K562 (cell line): ENCODE results near the gene GZF1. TPM values are rescaled to one million over a fixed set of nuclear protein-coding genes. Genes with fewer than 3 reads are reported as not detected.

Experiments
- CCNT2 ChIP-seq: IDR thresholded peaks from 2 replicates; pipeline ENCODE4 v1.6.1; 2011; ENCODE audit warnings: borderline replicate concordance, low read depth, mild to moderate bottlenecking, moderate library complexity, mixed read lengths, low read length; ENCODE audit not compliant: insufficient read length; ENCODE audit errors: extremely low read depth
- FOXJ2 ChIP-seq: fragments of 200-800 bp; sonication (Bioruptor generic); IDR thresholded peaks from 2 replicates; pipeline ENCODE4 v1.6.1; 2016; ENCODE audit warnings: missing genetic modification characterization, missing compliant biosample characterization
- LARP7 ChIP-seq: fragments of 450-650 bp; IDR thresholded peaks from 2 replicates; pipeline ENCODE4 v1.6.1; 2016
- MCM7 ChIP-seq, 2 experiments: fragments of 450-650 bp; IDR thresholded peaks; 2 replicates each; pipeline ENCODE4 v1.6.1; 2016 to 2018
- TAF7 ChIP-seq: fragments of 450-650 bp; IDR thresholded peaks from 2 replicates; pipeline ENCODE4 v1.6.1; 2016; ENCODE audit warnings: missing genetic modification characterization, missing compliant biosample characterization
- XRCC4 ChIP-seq: IDR thresholded peaks from one replicate; pipeline ENCODE4 v1.6.1; 2011; ENCODE audit not compliant: insufficient read depth, insufficient read length; ENCODE audit errors: extremely low read depth
- polyA plus RNA-seq, 8 experiments: library from polyadenylated mRNA; depleted of rRNA in 4 of 8; stranded (reverse) in 5 of 8; unstranded in 3 of 8; fragments of >200 nt; fragmentation: Nextera tagmentation in 2 of 8; fragmentation: Illumina TruSeq in 1 of 8; extraction: Ambion mirVana in 2 of 8; extraction: Trizol in 1 of 8; gene quantifications; 2 replicates each; pipeline versions ENCODE4 v1.2.1 to v1.2.3, GENCODE V29; 2011 to 2014; ENCODE audit warnings: inconsistent platforms in 1 of 8, missing spikeins in 1 of 8
- total RNA-seq, 7 experiments: library from RNA; depleted of rRNA in 6 of 7; stranded (reverse); fragments of >200 nt in 6 of 7; fragmentation: Illumina TruSeq in 2 of 7; extraction: Trizol in 2 of 7; gene quantifications; 2 replicates each; pipeline versions ENCODE4 v1.2.1 to v1.2.3, GENCODE V29; 2011 to 2021; ENCODE audit warnings: low replicate concordance in 1 of 7
- TF ChIP-seq, protein P1 (sequence below): fragments of 150-350 bp; IDR thresholded peaks from 2 replicates; pipeline ENCODE4 v1.6.1; 2014; ENCODE audit warnings: low read depth, mild to moderate bottlenecking, low read length, borderline replicate concordance
- TF ChIP-seq, protein P2 (sequence below): sonication (generic); formaldehyde crosslinking; IDR thresholded peaks from 2 replicates; pipeline ENCODE4 v1.8.1; 2023; ENCODE audit warnings: mild to moderate bottlenecking, missing genetic modification reagents, moderate library complexity
- TF ChIP-seq, protein P3 (sequence below): sonication (generic); formaldehyde crosslinking; IDR thresholded peaks from 2 replicates; pipeline ENCODE4 v1.8.1; 2023; ENCODE audit warnings: mild to moderate bottlenecking, missing genetic modification reagents
- TF ChIP-seq, protein P4 (sequence below): fragments of 250-450 bp; sonication (Bioruptor Pico); IDR thresholded peaks from 2 replicates; pipeline ENCODE4 v1.4.0; 2020; ENCODE audit warnings: mild to moderate bottlenecking, moderate library complexity, borderline replicate concordance
- TF ChIP-seq, protein P5 (sequence below): sonication (generic); formaldehyde crosslinking; IDR thresholded peaks from 2 replicates; pipeline ENCODE4 v1.8.0; 2023; ENCODE audit warnings: missing genetic modification reagents, mild to moderate bottlenecking, borderline replicate concordance

GZF1 gene
- total and polyA plus RNA-seq, 9 of the 15 experiments (the other 6 are each of a cell fraction or from before 2014, with no cell fraction given), result 1.2 to 15.7 (median 7.4) TPM

DNA sequence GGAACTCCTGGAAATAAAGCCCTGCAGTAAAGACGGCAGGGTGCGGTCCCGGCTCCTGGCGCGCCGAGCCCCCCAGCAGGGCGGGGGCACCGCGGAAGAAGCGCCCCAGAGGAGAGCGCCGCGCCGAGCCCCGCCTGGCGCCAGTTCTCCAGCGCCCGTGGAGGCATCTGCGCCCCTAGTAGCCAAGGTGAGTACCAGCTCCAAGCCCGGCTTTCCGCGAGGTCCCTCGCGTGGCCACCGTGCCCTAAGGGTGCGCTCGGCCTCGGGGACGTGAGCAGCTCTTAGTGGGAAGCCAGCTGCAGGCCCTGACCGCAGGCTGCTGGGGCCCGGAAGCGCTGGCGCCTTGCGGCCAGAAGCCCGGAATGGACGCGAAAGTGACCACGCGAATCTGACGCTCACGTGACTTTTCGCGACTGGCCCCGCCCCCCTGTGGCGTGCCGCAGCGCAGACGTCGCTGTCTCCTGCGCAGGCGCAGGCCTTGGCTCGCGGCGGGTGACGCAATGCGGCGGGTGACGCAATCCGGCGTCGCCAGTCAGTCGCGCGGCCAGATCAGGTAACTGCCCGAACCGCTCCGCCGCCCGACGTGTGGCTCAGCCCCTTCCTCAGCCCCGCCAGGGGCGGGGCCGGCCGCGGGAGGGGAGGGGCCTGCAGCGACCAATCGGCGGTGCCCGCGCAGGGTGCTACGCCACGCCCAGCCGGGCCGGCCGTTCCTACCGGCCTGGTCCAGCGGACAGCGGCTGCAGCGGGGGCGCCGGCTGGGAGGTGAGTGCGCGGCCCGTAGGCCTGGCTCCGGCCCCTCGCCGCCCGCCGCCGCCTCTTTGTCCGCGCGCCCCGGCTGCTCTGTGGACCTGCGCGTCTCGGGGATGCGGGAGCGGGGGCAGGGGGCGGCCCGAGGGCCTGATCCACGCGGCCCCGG lies at the start of gene GZF1 (continued):
- TF ChIP-seq CCNT2 (peak; percentile 90), MCM7 (IDR thresholded peaks at IDR 0.05) (no peak), LARP7 (no peak), XRCC4 (no peak), FOXJ2 (tag) (0 out of 2 replicates have a peak, but pooled peaks have one; percentile 55), TAF7 (tag) (no peak)
- TF ChIP-seq, protein P1, sequence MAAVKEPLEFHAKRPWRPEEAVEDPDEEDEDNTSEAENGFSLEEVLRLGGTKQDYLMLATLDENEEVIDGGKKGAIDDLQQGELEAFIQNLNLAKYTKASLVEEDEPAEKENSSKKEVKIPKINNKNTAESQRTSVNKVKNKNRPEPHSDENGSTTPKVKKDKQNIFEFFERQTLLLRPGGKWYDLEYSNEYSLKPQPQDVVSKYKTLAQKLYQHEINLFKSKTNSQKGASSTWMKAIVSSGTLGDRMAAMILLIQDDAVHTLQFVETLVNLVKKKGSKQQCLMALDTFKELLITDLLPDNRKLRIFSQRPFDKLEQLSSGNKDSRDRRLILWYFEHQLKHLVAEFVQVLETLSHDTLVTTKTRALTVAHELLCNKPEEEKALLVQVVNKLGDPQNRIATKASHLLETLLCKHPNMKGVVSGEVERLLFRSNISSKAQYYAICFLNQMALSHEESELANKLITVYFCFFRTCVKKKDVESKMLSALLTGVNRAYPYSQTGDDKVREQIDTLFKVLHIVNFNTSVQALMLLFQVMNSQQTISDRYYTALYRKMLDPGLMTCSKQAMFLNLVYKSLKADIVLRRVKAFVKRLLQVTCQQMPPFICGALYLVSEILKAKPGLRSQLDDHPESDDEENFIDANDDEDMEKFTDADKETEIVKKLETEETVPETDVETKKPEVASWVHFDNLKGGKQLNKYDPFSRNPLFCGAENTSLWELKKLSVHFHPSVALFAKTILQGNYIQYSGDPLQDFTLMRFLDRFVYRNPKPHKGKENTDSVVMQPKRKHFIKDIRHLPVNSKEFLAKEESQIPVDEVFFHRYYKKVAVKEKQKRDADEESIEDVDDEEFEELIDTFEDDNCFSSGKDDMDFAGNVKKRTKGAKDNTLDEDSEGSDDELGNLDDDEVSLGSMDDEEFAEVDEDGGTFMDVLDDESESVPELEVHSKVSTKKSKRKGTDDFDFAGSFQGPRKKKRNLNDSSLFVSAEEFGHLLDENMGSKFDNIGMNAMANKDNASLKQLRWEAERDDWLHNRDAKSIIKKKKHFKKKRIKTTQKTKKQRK, result no peak
- TF ChIP-seq, protein P2, sequence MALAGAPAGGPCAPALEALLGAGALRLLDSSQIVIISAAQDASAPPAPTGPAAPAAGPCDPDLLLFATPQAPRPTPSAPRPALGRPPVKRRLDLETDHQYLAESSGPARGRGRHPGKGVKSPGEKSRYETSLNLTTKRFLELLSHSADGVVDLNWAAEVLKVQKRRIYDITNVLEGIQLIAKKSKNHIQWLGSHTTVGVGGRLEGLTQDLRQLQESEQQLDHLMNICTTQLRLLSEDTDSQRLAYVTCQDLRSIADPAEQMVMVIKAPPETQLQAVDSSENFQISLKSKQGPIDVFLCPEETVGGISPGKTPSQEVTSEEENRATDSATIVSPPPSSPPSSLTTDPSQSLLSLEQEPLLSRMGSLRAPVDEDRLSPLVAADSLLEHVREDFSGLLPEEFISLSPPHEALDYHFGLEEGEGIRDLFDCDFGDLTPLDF, result 0 out of 2 replicates have a peak, but pooled peaks have one; percentile 23
- TF ChIP-seq, protein P3, sequence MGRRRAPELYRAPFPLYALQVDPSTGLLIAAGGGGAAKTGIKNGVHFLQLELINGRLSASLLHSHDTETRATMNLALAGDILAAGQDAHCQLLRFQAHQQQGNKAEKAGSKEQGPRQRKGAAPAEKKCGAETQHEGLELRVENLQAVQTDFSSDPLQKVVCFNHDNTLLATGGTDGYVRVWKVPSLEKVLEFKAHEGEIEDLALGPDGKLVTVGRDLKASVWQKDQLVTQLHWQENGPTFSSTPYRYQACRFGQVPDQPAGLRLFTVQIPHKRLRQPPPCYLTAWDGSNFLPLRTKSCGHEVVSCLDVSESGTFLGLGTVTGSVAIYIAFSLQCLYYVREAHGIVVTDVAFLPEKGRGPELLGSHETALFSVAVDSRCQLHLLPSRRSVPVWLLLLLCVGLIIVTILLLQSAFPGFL, result no peak
- TF ChIP-seq, protein P4, sequence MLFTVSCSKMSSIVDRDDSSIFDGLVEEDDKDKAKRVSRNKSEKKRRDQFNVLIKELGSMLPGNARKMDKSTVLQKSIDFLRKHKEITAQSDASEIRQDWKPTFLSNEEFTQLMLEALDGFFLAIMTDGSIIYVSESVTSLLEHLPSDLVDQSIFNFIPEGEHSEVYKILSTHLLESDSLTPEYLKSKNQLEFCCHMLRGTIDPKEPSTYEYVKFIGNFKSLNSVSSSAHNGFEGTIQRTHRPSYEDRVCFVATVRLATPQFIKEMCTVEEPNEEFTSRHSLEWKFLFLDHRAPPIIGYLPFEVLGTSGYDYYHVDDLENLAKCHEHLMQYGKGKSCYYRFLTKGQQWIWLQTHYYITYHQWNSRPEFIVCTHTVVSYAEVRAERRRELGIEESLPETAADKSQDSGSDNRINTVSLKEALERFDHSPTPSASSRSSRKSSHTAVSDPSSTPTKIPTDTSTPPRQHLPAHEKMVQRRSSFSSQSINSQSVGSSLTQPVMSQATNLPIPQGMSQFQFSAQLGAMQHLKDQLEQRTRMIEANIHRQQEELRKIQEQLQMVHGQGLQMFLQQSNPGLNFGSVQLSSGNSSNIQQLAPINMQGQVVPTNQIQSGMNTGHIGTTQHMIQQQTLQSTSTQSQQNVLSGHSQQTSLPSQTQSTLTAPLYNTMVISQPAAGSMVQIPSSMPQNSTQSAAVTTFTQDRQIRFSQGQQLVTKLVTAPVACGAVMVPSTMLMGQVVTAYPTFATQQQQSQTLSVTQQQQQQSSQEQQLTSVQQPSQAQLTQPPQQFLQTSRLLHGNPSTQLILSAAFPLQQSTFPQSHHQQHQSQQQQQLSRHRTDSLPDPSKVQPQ, result no peak
- TF ChIP-seq, protein P5, sequence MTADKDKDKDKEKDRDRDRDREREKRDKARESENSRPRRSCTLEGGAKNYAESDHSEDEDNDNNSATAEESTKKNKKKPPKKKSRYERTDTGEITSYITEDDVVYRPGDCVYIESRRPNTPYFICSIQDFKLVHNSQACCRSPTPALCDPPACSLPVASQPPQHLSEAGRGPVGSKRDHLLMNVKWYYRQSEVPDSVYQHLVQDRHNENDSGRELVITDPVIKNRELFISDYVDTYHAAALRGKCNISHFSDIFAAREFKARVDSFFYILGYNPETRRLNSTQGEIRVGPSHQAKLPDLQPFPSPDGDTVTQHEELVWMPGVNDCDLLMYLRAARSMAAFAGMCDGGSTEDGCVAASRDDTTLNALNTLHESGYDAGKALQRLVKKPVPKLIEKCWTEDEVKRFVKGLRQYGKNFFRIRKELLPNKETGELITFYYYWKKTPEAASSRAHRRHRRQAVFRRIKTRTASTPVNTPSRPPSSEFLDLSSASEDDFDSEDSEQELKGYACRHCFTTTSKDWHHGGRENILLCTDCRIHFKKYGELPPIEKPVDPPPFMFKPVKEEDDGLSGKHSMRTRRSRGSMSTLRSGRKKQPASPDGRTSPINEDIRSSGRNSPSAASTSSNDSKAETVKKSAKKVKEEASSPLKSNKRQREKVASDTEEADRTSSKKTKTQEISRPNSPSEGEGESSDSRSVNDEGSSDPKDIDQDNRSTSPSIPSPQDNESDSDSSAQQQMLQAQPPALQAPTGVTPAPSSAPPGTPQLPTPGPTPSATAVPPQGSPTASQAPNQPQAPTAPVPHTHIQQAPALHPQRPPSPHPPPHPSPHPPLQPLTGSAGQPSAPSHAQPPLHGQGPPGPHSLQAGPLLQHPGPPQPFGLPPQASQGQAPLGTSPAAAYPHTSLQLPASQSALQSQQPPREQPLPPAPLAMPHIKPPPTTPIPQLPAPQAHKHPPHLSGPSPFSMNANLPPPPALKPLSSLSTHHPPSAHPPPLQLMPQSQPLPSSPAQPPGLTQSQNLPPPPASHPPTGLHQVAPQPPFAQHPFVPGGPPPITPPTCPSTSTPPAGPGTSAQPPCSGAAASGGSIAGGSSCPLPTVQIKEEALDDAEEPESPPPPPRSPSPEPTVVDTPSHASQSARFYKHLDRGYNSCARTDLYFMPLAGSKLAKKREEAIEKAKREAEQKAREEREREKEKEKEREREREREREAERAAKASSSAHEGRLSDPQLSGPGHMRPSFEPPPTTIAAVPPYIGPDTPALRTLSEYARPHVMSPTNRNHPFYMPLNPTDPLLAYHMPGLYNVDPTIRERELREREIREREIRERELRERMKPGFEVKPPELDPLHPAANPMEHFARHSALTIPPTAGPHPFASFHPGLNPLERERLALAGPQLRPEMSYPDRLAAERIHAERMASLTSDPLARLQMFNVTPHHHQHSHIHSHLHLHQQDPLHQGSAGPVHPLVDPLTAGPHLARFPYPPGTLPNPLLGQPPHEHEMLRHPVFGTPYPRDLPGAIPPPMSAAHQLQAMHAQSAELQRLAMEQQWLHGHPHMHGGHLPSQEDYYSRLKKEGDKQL (CRISPR knock-in tag), result no peak
